Esophagus (tissue), 2 donors: ENCODE measurements around the gene TMEM41A. TPM values are rescaled to one million over a fixed set of nuclear protein-coding genes. Genes with fewer than 3 reads are reported as not detected.
A peak's percentile ranks its signal among the peaks of the same experiment; 100 is the strongest.
"Not testable (repeated sequence)": the region's sequence is repeated elsewhere in the genome, so short reads cannot be mapped to it uniquely, and the experiment has no call there.

Experiments used
- H3K27ac ChIP-seq, 2 donors: one replicate each; pipeline ENCODE4 v1.5.1; 2013; ENCODE audit warnings: low read depth in 2 of 2, mild to moderate bottlenecking in 2 of 2, inconsistent platforms in 1 of 2, low read length in 1 of 2, moderate library complexity in 1 of 2
- H3K27me3 ChIP-seq, 2 donors: one replicate each; pipeline ENCODE4 v1.6.1; 2013; ENCODE audit warnings: low read length in 2 of 2, control low read depth in 1 of 2, mild to moderate bottlenecking in 1 of 2; ENCODE audit not compliant: insufficient read depth in 2 of 2, control insufficient read depth in 1 of 2
- H3K36me3 ChIP-seq, 2 donors: one replicate each; pipeline ENCODE4 v1.6.1; 2013; ENCODE audit warnings: low read length in 1 of 2; ENCODE audit not compliant: control insufficient read depth in 2 of 2, insufficient read depth in 2 of 2
- H3K4me1 ChIP-seq, 2 donors: one replicate each; pipeline ENCODE4 v1.6.1; 2013; ENCODE audit warnings: low read length in 1 of 2; ENCODE audit not compliant: control insufficient read depth in 2 of 2, insufficient read depth in 2 of 2
- H3K4me3 ChIP-seq, 2 donors: one replicate each; pipeline ENCODE4 v1.5.1; 2013; ENCODE audit warnings: low read length in 2 of 2, mild to moderate bottlenecking in 2 of 2, low read depth in 1 of 2, moderate library complexity in 1 of 2
- H3K9me3 ChIP-seq, 2 donors: one replicate each; pipeline ENCODE4 v1.6.1; 2013; ENCODE audit warnings: mild to moderate bottlenecking in 2 of 2, low read depth in 1 of 2, low read length in 1 of 2, moderate library complexity in 1 of 2; ENCODE audit not compliant: control insufficient read depth in 2 of 2, insufficient read depth in 1 of 2
- WGBS, 2 donors: extraction: QIAGEN DNeasy Blood & Tissue Kit; methylation state at CpG; one replicate each; pipeline ENCODE4 v1.1.7; 2013; 5-methylcytosine and 5-hydroxymethylcytosine counted together
- polyA plus RNA-seq, 2 donors: library from polyadenylated mRNA; stranded (reverse); fragments of 200-250 nt; gene quantifications; one replicate each; pipeline ENCODE4 v1.2.3, GENCODE V29; 2013
- donor health status: healthy with polysubstance abuse.
- donor health status: Bipolar disorder and iron deficiency.

Gene TMEM41A
- polyA plus RNA-seq, 2 donors: 10.0 to 19.1 TPM

- Histone ChIP-seq H3K27ac (peak overlapping the region in 1 of 2 donors; percentile 73), H3K9me3 (no peaks in the 10 kb centered on the region), H3K4me1 (peaks cover 0 to 3% of the 10 kb centered on the region in 2 donors), H3K27me3 (no peaks in the 10 kb centered on the region), H3K4me3 (no peak overlapping the region), H3K36me3 (no peaks in the 10 kb centered on the region)
- WGBS, 2 donors: 76 to 78% methylated on average over 3 of the region's 3 CpGs
Observed at GRCh38 chr3:185502987-185503386, 4.2 kb upstream of the TMEM41A start.

- no peaks in the 10 kb centered on the region for H3K9me3 ChIP-seq
- H3K27ac ChIP-seq: no peak overlapping the region
- no peaks in the 10 kb centered on the region for H3K27me3 ChIP-seq
- peaks cover 16 to 30% of the 10 kb centered on the region in 2 donors for H3K36me3 ChIP-seq
- WGBS, 2 donors: 89 to 92% methylated on average over 4 of the region's 4 CpGs
- no peaks in the 10 kb centered on the region for H3K4me1 ChIP-seq
- H3K4me3 ChIP-seq: no peak overlapping the region
Observed at GRCh38 chr3:185490241-185490640, 8.6 kb downstream of the TMEM41A start.

- no peak overlapping the region for H3K27ac ChIP-seq
- H3K9me3 ChIP-seq: no peaks in the 10 kb centered on the region
- WGBS, 2 donors: 53 to 62% methylated on average over 3 of the region's 3 CpGs
- H3K4me1 ChIP-seq: no peaks in the 10 kb centered on the region
- H3K4me3 ChIP-seq: no peak overlapping the region
- peaks cover 11 to 31% of the 10 kb centered on the region in 2 donors for H3K36me3 ChIP-seq
- H3K27me3 ChIP-seq: no peaks in the 10 kb centered on the region
Observed at GRCh38 chr3:185489462-185489861, 9.4 kb downstream of the TMEM41A start.

- peaks cover 8 to 29% of the 10 kb centered on the region in 2 donors for H3K36me3 ChIP-seq
- WGBS, 2 donors: 90 to 94% methylated on average over 5 of the region's 5 CpGs
- H3K27me3 ChIP-seq: no peaks in the 10 kb centered on the region
- no peak overlapping the region for H3K27ac ChIP-seq
- H3K9me3 ChIP-seq: no peaks in the 10 kb centered on the region
- no peak overlapping the region for H3K4me3 ChIP-seq
- H3K4me1 ChIP-seq: no peaks in the 10 kb centered on the region
Observed at GRCh38 chr3:185488465-185488864, 10.4 kb downstream of the TMEM41A start.

- Histone ChIP-seq H3K36me3 (peaks cover 10 to 27% of the 10 kb centered on the region in 2 donors), H3K9me3 (no peaks in the 10 kb centered on the region), H3K4me3 (no peak overlapping the region), H3K27ac (no peak overlapping the region), H3K27me3 (no peaks in the 10 kb centered on the region), H3K4me1 (no peaks in the 10 kb centered on the region)
- WGBS, 2 donors: 92 to 95% methylated on average over 5 of the region's 5 CpGs
Observed at GRCh38 chr3:185486394-185486793, 12.4 kb downstream of the TMEM41A start.

- Histone ChIP-seq H3K4me1 (no peaks in the 10 kb centered on the region), H3K4me3 (no peak overlapping the region), H3K27me3 (no peaks in the 10 kb centered on the region), H3K36me3 (peaks cover 8 to 18% of the 10 kb centered on the region in 2 donors), H3K9me3 (no peaks in the 10 kb centered on the region), H3K27ac (no peak overlapping the region)
- 50 to 77% methylated on average over 3 of the region's 3 CpGs for WGBS, 2 donors
Observed at GRCh38 chr3:185484296-185484695, 14.5 kb downstream of the TMEM41A start.

GRCh38 chr3:185479373-185479945, 19.4 kb downstream of the TMEM41A start:
- no peaks in the 10 kb centered on the region for H3K4me1 ChIP-seq
- WGBS, 2 donors: 92 to 93% methylated on average over 2 of the region's 2 CpGs

GRCh38 chr3:185477316-185477715, 21.5 kb downstream of the TMEM41A start:
- H3K27ac ChIP-seq: no peak overlapping the region
- peaks cover 2 to 8% of the 10 kb centered on the region in 2 donors for H3K36me3 ChIP-seq
- no peaks in the 10 kb centered on the region for H3K9me3 ChIP-seq
- H3K27me3 ChIP-seq: no peaks in the 10 kb centered on the region
- H3K4me3 ChIP-seq: no peak overlapping the region
- peaks cover 0 to 4% of the 10 kb centered on the region in 2 donors for H3K4me1 ChIP-seq
- WGBS, 2 donors: 77 to 89% methylated on average over 3 of the region's 3 CpGs

More at GRCh38 chr3:185479373-185479945, 19.4 kb downstream of the TMEM41A start:
- Histone ChIP-seq H3K36me3 (peaks cover 2 to 4% of the 10 kb centered on the region in 2 donors), H3K4me3 (no peak overlapping the region), H3K27ac (no peak overlapping the region), H3K9me3 (no peaks in the 10 kb centered on the region), H3K27me3 (no peaks in the 10 kb centered on the region)

GRCh38 chr3:185474922-185475321, 23.9 kb downstream of the TMEM41A start:
- 97 to 99% methylated on average over 6 of the region's 6 CpGs for WGBS, 2 donors

GRCh38 chr3:185473290-185473815, 25.5 kb downstream of the TMEM41A start:
- Histone ChIP-seq H3K4me1 (peaks cover 0 to 4% of the 10 kb centered on the region in 2 donors), H3K9me3 (no peaks in the 10 kb centered on the region), H3K27ac (no peak overlapping the region), H3K27me3 (no peaks in the 10 kb centered on the region), H3K4me3 (no peak overlapping the region), H3K36me3 (peaks cover 3 to 7% of the 10 kb centered on the region in 2 donors)
- 78 to 83% methylated on average over 15 of the region's 15 CpGs for WGBS, 2 donors

More at GRCh38 chr3:185474922-185475321, 23.9 kb downstream of the TMEM41A start:
- H3K27me3 ChIP-seq, H3K9me3 ChIP-seq, H3K36me3 ChIP-seq, H3K4me1 ChIP-seq, H3K27ac ChIP-seq, H3K4me3 ChIP-seq: not testable (repeated sequence)
